ENCODE results near the gene EPHA4. TPM values are rescaled to one million over a fixed set of nuclear protein-coding genes. Genes with fewer than 3 reads are reported as not detected.

The EPHA4 gene
- total and polyA plus RNA-seq, 4 donors = 0.43 to 2.3 (median 1.1) TPM

- no peak for DNase-seq (ENCODE audit: low spot score)
- no peak overlapping the region for H3K27ac ChIP-seq (ENCODE audit: low read depth in 1 of 2, low read length in 2 of 2)
- WGBS = 97% methylated on average over 4 of the region's 4 CpGs
- H3K4me3 ChIP-seq (ENCODE audit: low read depth in 1 of 3, low read length in 3 of 3) = no peak overlapping the region
- peaks cover 0 to 4% (median 0%) of the 10 kb centered on the region in 4 donors for H3K36me3 ChIP-seq (ENCODE audit: control insufficient read depth in 4 of 4, insufficient read depth in 3 of 4, low read depth in 1 of 4, low read length in 3 of 4)
- no peaks in the 10 kb centered on the region for H3K9me3 ChIP-seq (ENCODE audit: control insufficient read depth in 4 of 4, low read length in 3 of 4)
- TF ChIP-seq RXRA (IDR thresholded peaks at IDR 0.05) (no peak), RAD21 (IDR thresholded peaks at IDR 0.05) (no peak), FOXA2 (IDR thresholded peaks at IDR 0.05) (no peak), NR2F2 (IDR thresholded peaks at IDR 0.05) (no peak), HNF4A (conservative IDR thresholded peaks at IDR 0.05) (no peak), SP1 (IDR thresholded peaks at IDR 0.05) (no peak), JUND (IDR thresholded peaks at IDR 0.05) (no peak), MAX (IDR thresholded peaks at IDR 0.05) (no peak), FOXA1 (IDR thresholded peaks at IDR 0.05) (no peak), REST (IDR thresholded peaks at IDR 0.05) (no peak)
- H3K27me3 ChIP-seq (ENCODE audit: control insufficient read depth in 4 of 4, insufficient read depth in 4 of 4, low read length in 3 of 4) = no peaks in the 10 kb centered on the region
- H3K9ac ChIP-seq (ENCODE audit: low read depth in 1 of 2, low read length in 2 of 2) = no peak overlapping the region
- H3K4me1 ChIP-seq (ENCODE audit: control insufficient read depth in 4 of 4, insufficient read depth in 4 of 4, low read length in 3 of 4) = no peaks in the 10 kb centered on the region
Measured at GRCh38 chr2:221442128-221442527, 130.0 kb downstream of the EPHA4 start.

- no peaks in the 10 kb centered on the region for H3K9me3 ChIP-seq (ENCODE audit: control insufficient read depth in 4 of 4, low read length in 3 of 4)
- H3K27me3 ChIP-seq (ENCODE audit: control insufficient read depth in 4 of 4, insufficient read depth in 4 of 4, low read length in 3 of 4) = no peaks in the 10 kb centered on the region
- WGBS = 74% methylated on average over 11 of the region's 11 CpGs
- no peak overlapping the region for H3K4me3 ChIP-seq (ENCODE audit: low read depth in 1 of 3, low read length in 3 of 3)
- TF ChIP-seq ATF3 (IDR thresholded peaks at IDR 0.05) (no peak), SP1 (IDR thresholded peaks at IDR 0.05) (no peak), FOXA1 (IDR thresholded peaks at IDR 0.05) (no peak), HNF4A (conservative IDR thresholded peaks at IDR 0.05) (no peak), MAX (IDR thresholded peaks at IDR 0.05) (no peak), RAD21 (IDR thresholded peaks at IDR 0.05) (no peak), EGR1 (IDR thresholded peaks at IDR 0.05; ENCODE audit: low read depth in 2 of 2) (no peak), NR2F2 (IDR thresholded peaks at IDR 0.05) (no peak)
- no peaks in the 10 kb centered on the region for H3K4me1 ChIP-seq (ENCODE audit: control insufficient read depth in 4 of 4, insufficient read depth in 4 of 4, low read length in 3 of 4)
- DNase-seq (ENCODE audit: low spot score) = no peak
- no peak overlapping the region for H3K9ac ChIP-seq (ENCODE audit: low read depth in 1 of 2, low read length in 2 of 2)
- no peak overlapping the region for H3K27ac ChIP-seq (ENCODE audit: low read depth in 1 of 2, low read length in 2 of 2)
- H3K36me3 ChIP-seq (ENCODE audit: control insufficient read depth in 4 of 4, insufficient read depth in 3 of 4, low read depth in 1 of 4, low read length in 3 of 4) = peaks cover 0 to 4% (median 0%) of the 10 kb centered on the region in 4 donors
Measured at GRCh38 chr2:221439761-221440479, 132.2 kb downstream of the EPHA4 start.

GRCh38 chr2:221437056-221437455, 135.0 kb downstream of the EPHA4 start:
- Histone ChIP-seq H3K9ac (ENCODE audit: low read depth in 1 of 2, low read length in 2 of 2) (no peak overlapping the region), H3K4me1 (ENCODE audit: control insufficient read depth in 4 of 4, insufficient read depth in 4 of 4, low read length in 3 of 4) (no peaks in the 10 kb centered on the region), H3K4me3 (ENCODE audit: low read depth in 1 of 3, low read length in 3 of 3) (no peak overlapping the region), H3K9me3 (ENCODE audit: control insufficient read depth in 4 of 4, low read length in 3 of 4) (no peaks in the 10 kb centered on the region), H3K27ac (ENCODE audit: low read depth in 1 of 2, low read length in 2 of 2) (no peak overlapping the region), H3K36me3 (ENCODE audit: control insufficient read depth in 4 of 4, insufficient read depth in 3 of 4, low read depth in 1 of 4, low read length in 3 of 4) (peaks cover 0 to under 1% (median 0%) of the 10 kb centered on the region in 4 donors), H3K27me3 (ENCODE audit: control insufficient read depth in 4 of 4, insufficient read depth in 4 of 4, low read length in 3 of 4) (no peaks in the 10 kb centered on the region)
- DNase-seq (ENCODE audit: low spot score) = no peak
- 85% methylated on average over 3 of the region's 3 CpGs for WGBS
- TF ChIP-seq HNF4G (IDR thresholded peaks at IDR 0.05) (no peak), FOXA2 (IDR thresholded peaks at IDR 0.05) (no peak), RAD21 (IDR thresholded peaks at IDR 0.05) (no peak), REST (IDR thresholded peaks at IDR 0.05) (no peak), MAX (IDR thresholded peaks at IDR 0.05) (no peak), ZBTB33 (IDR thresholded peaks at IDR 0.05) (no peak), GABPA (IDR thresholded peaks at IDR 0.05 in 1 of 2, conservative IDR thresholded peaks at IDR 0.05 in 1 of 2) (no peak), NR2F2 (IDR thresholded peaks at IDR 0.05) (no peak), SP1 (IDR thresholded peaks at IDR 0.05) (no peak), ATF3 (IDR thresholded peaks at IDR 0.05) (no peak), HNF4A (conservative IDR thresholded peaks at IDR 0.05) (no peak)

Data from liver (tissue), 9 donors.